ENCODE measurements around the gene ATP8A2. TPM values are rescaled to one million over a fixed set of nuclear protein-coding genes. Genes with fewer than 3 reads are reported as not detected.

ATP8A2 gene
- total RNA-seq, 2 experiments from 2014 or later = not detected

GRCh38 chr13:25798998-25799397, 427.2 kb downstream of the ATP8A2 start:
- H3K4me3 ChIP-seq (ENCODE audit: low read depth, low read length, poor library complexity, severe bottlenecking) = no peak overlapping the region
- no peaks in the 10 kb centered on the region for H4K20me1 ChIP-seq (ENCODE audit: insufficient read depth, low read length)
- ChIA-PET CTCF (ENCODE audit: unreplicated experiment) (no interaction called here), POLR2A (no interaction called here)
- H3K27ac ChIP-seq (ENCODE audit: low read depth, low read length, poor library complexity, severe bottlenecking) = no peak overlapping the region
- no peak for TF ChIP-seq CTCF (conservative IDR thresholded peaks at IDR 0.05; ENCODE audit: low read length)
- TF ChIP-seq EZH2phosphoT487 (IDR thresholded peaks at IDR 0.05; ENCODE audit: borderline replicate concordance, low read depth, low read length) = no peak
- H3K36me3 ChIP-seq (ENCODE audit: insufficient read depth, low read length) = no peaks in the 10 kb centered on the region
- no peaks in the 10 kb centered on the region for H3K9me3 ChIP-seq (ENCODE audit: low read length)
- no peaks in the 10 kb centered on the region for H3K9me2 ChIP-seq (ENCODE audit: insufficient read depth, low read length)
- no peaks in the 10 kb centered on the region for H3K4me1 ChIP-seq (ENCODE audit: insufficient read depth, low read length, poor library complexity, severe bottlenecking)
- BruUV-seq (replicated peaks) = no TSS peak
- intact Hi-C loops (cut with micrococcal nuclease; ENCODE audit: unreplicated experiment) = no loop called here
- no peak for DNase-seq (ENCODE audit: low spot score)
- H3K79me2 ChIP-seq (ENCODE audit: insufficient read depth, low read depth, low read length) = no peaks in the 10 kb centered on the region
- no peak overlapping the region for H3K4me2 ChIP-seq (ENCODE audit: low read length)
- H2AFZ ChIP-seq (ENCODE audit: low read length) = peak overlapping the region; percentile 21; the same call in 1 of the 2 replicates

DNA sequence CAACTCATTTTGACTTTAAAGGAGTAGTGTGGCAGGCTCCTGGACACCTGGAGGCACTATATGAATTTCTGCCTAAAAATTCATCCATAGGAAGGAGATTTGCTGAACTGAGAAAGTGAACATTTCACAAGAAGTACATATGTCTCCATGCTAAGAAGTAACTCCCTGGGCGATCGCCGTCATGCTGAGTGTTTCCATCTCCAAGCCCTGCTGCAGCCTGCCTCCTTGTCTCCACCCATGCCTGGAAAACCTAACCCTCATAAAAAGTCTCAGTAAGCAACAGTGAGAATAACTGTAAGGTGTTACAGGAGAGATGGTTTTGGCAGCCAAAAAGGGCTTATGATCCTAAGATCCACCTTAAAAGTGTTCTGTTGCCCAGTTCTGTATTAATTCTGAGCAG, 428.7 kb downstream of the ATP8A2 start:
- Histone ChIP-seq H3K79me2 (ENCODE audit: insufficient read depth, low read depth, low read length) (no peaks in the 10 kb centered on the region), H3K4me2 (ENCODE audit: low read length) (no peak overlapping the region), H3K36me3 (ENCODE audit: insufficient read depth, low read length) (no peaks in the 10 kb centered on the region), H4K20me1 (ENCODE audit: insufficient read depth, low read length) (no peaks in the 10 kb centered on the region), H3K9me2 (ENCODE audit: insufficient read depth, low read length) (no peaks in the 10 kb centered on the region), H3K27ac (ENCODE audit: low read depth, low read length, poor library complexity, severe bottlenecking) (no peak overlapping the region), H3K9me3 (ENCODE audit: low read length) (no peaks in the 10 kb centered on the region), H3K4me3 (ENCODE audit: low read depth, low read length, poor library complexity, severe bottlenecking) (no peak overlapping the region), H3K4me1 (ENCODE audit: insufficient read depth, low read length, poor library complexity, severe bottlenecking) (no peaks in the 10 kb centered on the region), H2AFZ (ENCODE audit: low read length) (no peak overlapping the region)
- intact Hi-C loops (cut with micrococcal nuclease; ENCODE audit: unreplicated experiment) = no loop called here
- no peak for DNase-seq (ENCODE audit: low spot score)
- ChIA-PET CTCF (ENCODE audit: unreplicated experiment) (no interaction called here), POLR2A (no interaction called here)
- BruUV-seq (replicated peaks) = no TSS peak
- TF ChIP-seq EZH2phosphoT487 (IDR thresholded peaks at IDR 0.05; ENCODE audit: borderline replicate concordance, low read depth, low read length) (no peak), CTCF (conservative IDR thresholded peaks at IDR 0.05; ENCODE audit: low read length) (no peak)

- no peak overlapping the region for H3K4me2 ChIP-seq (ENCODE audit: low read length)
- DNase-seq (ENCODE audit: low spot score) = no peak
- no peaks in the 10 kb centered on the region for H3K9me3 ChIP-seq (ENCODE audit: low read length)
- TF ChIP-seq EZH2phosphoT487 (IDR thresholded peaks at IDR 0.05; ENCODE audit: borderline replicate concordance, low read depth, low read length) (no peak), CTCF (conservative IDR thresholded peaks at IDR 0.05; ENCODE audit: low read length) (no peak)
- H3K36me3 ChIP-seq (ENCODE audit: insufficient read depth, low read length) = no peaks in the 10 kb centered on the region
- H3K9me2 ChIP-seq (ENCODE audit: insufficient read depth, low read length) = no peaks in the 10 kb centered on the region
- no TSS peak for BruUV-seq (replicated peaks)
- CTCF ChIA-PET (ENCODE audit: unreplicated experiment) = no interaction called here
- no peaks in the 10 kb centered on the region for H3K79me2 ChIP-seq (ENCODE audit: insufficient read depth, low read depth, low read length)
- no peak overlapping the region for H3K27ac ChIP-seq (ENCODE audit: low read depth, low read length, poor library complexity, severe bottlenecking)
- intact Hi-C loops (cut with micrococcal nuclease; ENCODE audit: unreplicated experiment) = no loop called here
- no peaks in the 10 kb centered on the region for H4K20me1 ChIP-seq (ENCODE audit: insufficient read depth, low read length)
- H3K4me1 ChIP-seq (ENCODE audit: insufficient read depth, low read length, poor library complexity, severe bottlenecking) = no peaks in the 10 kb centered on the region
- no peak overlapping the region for H3K4me3 ChIP-seq (ENCODE audit: low read depth, low read length, poor library complexity, severe bottlenecking)
- POLR2A ChIA-PET = interaction anchor here (1.1 kb wide), 1 partner anchor 89 kb away, joined by 4 read pairs; no protein-coding TSS in a partner anchor
- H2AFZ ChIP-seq (ENCODE audit: low read length) = no peak overlapping the region
Observed at GRCh38 chr13:25802579-25802978, 430.8 kb downstream of the ATP8A2 start.

Data from OCI-LY7 (cell line).